AG09319 (cell line): Measurements from ENCODE around the gene LRRC10B.

ENCODE experiments used
- DNase-seq: peaks from one replicate; pipeline ENCODE4 v3.0.0-alpha.2; 2010; ENCODE audit warnings: low read depth; ENCODE audit errors: extremely low read depth
- CTCF ChIP-seq: IDR thresholded peaks from 2 replicates; pipeline ENCODE4 v1.5.1; 2011; ENCODE audit warnings: low read depth, mild to moderate bottlenecking, inconsistent platforms, low read length, moderate library complexity

LRRC10B gene

DNA sequence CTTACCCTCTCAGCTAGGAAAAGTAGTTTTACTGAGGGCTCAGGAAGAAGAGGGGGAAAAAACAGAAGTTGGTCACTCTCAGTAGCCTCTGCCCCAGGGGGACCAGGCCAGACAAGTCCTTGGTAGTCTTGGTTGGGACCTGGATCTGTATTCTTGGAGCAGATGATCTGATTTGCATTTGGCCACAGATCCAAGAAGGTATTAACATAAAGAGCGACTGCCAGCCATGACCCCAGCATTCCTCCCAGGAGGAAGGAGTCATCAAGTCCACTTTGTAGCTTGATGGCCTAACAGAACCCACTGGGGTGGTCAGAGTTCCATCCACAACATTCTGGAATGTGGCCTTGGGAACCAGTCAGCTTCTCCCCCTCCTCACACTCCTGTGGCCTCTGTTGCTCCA is 6.0 kb upstream of the LRRC10B start:
- DNase-seq, result no peak
- TF ChIP-seq CTCF, result no peak

GRCh38 chr11:61503135-61503770 is 5.3 kb upstream of the LRRC10B start:
- no peak for DNase-seq
- TF ChIP-seq CTCF, result no peak

GRCh38 chr11:61505106-61505505 is 3.4 kb upstream of the LRRC10B start:
- no peak for DNase-seq
- TF ChIP-seq CTCF, result no peak

DNA sequence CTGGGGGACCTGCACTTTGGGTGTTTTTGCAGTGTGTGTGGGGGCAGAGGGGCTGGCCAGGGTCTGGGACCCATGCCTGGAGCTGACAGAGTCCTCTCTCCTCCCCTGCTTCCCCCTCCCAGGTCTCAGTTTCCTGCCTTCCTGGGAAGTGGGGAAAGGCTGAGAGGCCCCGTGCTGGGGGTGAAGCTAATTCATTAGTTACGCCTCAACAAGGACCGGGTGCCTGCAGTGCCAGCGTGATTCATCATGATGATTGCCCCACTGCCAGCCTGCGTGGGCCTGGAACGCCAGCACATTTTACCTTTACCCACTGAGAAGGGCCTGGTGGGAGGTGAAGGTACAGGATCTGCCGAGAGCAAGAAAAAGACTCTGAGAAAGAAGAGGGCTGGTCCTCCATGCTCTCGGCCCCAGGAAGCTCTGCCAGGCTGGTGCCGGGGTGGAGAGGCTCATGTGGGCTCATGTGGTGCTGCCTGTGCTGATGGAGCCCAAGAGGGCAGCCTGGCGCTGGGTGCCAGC is 2.9 kb upstream of the LRRC10B start:
- no peak for TF ChIP-seq CTCF
- no peak for DNase-seq

DNA sequence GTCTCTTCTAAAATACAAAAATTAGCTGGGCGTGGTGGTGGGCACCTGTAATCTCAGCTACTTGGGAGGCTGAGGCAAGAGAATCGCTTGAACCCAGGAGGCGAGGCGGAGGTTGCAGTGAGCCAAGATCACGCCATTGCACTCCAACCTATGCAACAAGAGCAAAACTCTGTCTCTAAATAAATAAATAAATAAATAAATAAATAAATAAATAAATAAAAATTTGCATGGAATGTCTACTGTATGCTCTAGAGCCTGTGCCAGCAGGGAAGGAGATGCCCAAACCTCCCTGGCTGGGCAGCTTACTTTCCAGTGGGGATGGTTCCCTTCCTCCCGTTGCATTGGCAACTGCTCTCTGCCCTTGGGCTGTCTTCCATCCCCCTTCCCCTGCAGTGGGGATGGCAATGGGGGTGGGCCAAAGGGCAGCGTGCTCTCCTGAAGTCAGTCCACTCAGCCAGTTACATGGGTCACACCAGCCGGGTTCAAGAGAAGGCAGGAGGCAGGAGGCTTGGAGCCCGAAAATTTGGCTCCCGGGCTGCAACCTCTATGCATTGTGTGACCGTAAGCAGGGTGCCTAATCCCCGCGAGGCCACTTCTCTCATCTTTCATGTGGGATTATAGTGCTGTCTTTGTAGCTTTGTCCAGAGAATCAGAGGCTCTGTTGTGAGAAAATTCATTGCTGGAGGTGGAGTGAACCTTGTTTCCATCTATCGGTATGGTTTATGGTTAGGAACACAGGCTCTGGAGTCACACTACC is 1.4 kb upstream of the LRRC10B start:
- TF ChIP-seq CTCF, result no peak
- DNase-seq, result no peak

DNA sequence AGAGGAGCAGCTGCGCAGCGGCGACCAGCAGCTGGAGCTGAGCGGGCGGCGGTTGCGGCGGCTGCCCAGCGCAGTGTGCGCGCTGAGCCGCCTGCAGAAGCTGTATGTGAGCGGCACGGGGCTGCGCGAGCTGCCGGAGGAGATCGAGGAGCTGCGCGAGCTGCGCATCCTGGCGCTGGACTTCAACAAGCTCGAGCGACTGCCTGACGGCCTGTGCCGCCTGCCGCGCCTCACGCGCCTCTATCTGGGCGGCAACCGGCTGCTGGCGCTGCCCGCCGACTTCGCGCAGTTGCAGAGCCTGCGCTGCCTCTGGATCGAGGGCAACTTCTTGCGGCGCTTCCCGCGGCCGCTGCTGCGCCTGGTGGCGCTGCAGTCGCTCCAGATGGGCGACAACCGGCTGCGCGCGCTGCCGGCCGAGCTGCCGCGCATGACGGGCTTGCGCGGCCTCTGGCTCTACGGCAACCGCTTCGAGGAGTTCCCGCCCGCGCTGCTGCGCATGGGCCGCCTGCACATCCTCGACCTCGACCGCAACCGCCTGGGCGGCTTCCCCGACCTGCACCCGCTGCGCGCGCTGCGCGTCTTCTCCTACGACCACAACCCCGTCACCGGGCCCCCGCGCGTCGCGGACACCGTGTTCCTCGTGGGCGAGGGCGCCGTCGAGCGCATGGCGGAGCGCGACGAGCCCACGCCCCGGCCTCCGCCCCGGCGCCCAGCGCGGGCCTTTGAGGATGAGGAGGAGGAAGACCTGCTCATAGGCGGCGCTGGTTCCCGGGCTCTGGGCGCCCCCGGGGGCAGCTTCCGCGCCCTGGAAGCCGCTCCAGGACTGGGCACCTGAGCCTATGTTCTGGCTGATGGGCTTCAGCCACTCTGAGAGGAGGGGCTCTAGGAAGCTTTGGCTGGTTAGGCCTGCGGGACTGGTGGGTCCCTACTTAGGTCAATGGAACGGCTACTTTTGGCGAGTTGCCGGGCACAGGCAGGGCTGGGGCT is 787 bp downstream of the LRRC10B start:
- DNase-seq, result no peak
- peak; percentile 29 for TF ChIP-seq CTCF
